ENCODE results near the gene KCNF1. TPM values are rescaled to one million over a fixed set of nuclear protein-coding genes. Genes with fewer than 3 reads are reported as not detected.
"Not testable (repeated sequence)": the region's sequence is repeated elsewhere in the genome, so short reads cannot be mapped to it uniquely, and the experiment has no call there.

The KCNF1 gene
- total and polyA plus RNA-seq, 7 experiments from 2014 or later: not detected

DNA sequence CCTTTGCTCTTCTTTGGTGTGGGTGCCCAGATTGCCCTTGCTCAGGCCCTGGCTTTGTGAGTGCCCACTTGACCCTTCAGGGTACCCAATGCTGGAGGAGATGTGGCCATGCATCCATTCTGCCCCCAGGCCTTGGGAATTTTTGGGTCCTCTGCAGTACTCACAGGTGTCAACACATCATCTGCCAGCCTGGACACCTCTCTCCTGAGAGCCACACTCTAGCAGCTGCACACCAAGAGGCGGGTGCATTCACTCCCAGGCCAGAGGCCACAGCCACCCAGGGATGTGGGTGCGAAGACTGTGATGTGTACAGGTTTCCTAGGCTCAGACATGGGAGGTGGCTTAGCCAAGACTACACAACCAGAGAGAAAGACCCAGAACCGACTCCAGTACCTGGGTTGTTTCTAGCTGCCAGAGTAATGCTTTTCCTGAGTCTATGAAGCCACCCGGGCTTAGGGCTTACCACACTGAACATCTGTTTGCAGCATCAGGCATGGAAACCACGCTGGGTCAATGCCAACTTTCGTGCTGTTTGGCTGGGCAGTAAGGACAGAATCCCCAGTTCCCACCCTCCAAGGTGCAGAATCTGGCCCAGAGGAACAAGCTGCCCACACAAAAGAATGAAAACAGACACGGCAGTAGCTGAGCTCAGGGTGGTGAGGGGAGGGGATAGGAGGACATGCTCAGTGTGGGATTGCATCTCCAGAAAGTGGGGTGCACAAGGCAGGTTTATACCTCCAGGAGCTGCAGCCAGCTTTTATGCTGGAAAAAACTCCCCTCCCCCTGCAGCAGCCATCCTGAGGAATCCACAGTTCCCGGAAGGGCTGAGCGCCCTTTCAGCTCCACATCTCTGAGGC lies 40.1 kb downstream of the KCNF1 start:
- intact Hi-C loops (cut with micrococcal nuclease): no loop called here
- no peaks in the 10 kb centered on the region for H3K9me3 ChIP-seq (ENCODE audit: control insufficient read depth in 2 of 3, low read length in 3 of 3)
- Mint-ChIP-seq H3K27me3 (peaks cover 11 to 46% (median 35%) of the 10 kb centered on the region in 5 donors), H3K9me3 (peaks cover 0 to 20% (median 7%) of the 10 kb centered on the region in 11 donors), H3K4me1 (peaks cover 0 to 14% (median 6%) of the 10 kb centered on the region in 7 donors), H3K27ac (no peak overlapping the region), H3K36me3 (peaks cover 0 to 7% (median 3%) of the 10 kb centered on the region in 5 donors), H3K4me3 (no peak overlapping the region)
- ATAC-seq (no peak), DNase-seq (no peak)
- no peaks in the 10 kb centered on the region for H3K27me3 ChIP-seq (ENCODE audit: control insufficient read depth in 2 of 2, insufficient read depth in 2 of 2, low read length in 2 of 2)
- peaks cover 0 to 4% of the 10 kb centered on the region in 2 donors for H3K4me1 ChIP-seq (ENCODE audit: control insufficient read depth in 2 of 2, insufficient read depth in 2 of 2, low read length in 2 of 2)
- H3K4me3 ChIP-seq (ENCODE audit: low read length): no peak overlapping the region
- H3K36me3 ChIP-seq (ENCODE audit: control insufficient read depth in 2 of 3, insufficient read depth in 3 of 3, low read length in 3 of 3): no peaks in the 10 kb centered on the region
- CTCF ChIA-PET: interaction anchor here (0.6 kb wide), 1 partner anchor 131 kb away, joined by 3 read pairs; no protein-coding TSS in a partner anchor
- no peak overlapping the region for H3K27ac ChIP-seq (ENCODE audit: low read depth, low read length)
- POLR2A ChIA-PET: no interaction called here

DNA sequence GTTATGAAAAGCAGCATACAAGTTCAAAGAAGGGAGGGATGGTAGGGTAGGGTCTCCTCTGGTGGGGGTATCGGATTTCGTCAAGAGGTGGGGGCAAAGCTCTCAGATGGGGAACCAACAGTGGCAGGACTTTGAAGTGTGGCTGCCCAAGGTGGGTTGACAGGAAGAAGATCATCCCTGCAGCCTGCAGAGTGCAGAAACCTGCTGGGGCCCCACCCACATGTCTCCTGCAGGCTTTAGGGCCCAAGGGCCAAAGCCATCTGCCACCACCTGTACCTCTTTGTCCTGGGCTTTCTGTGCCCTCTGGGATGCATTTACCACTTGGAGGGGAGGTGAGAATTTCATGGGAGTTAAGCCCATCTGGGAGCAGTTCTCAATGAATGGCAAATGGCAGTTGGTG lies 42.7 kb downstream of the KCNF1 start:
- H3K27me3 Mint-ChIP-seq: peaks cover 15 to 31% (median 18%) of the 10 kb centered on the region in 5 donors
- H3K4me1 Mint-ChIP-seq: peaks cover 0 to 14% (median 6%) of the 10 kb centered on the region in 7 donors
- POLR2A ChIA-PET: no interaction called here

DNA sequence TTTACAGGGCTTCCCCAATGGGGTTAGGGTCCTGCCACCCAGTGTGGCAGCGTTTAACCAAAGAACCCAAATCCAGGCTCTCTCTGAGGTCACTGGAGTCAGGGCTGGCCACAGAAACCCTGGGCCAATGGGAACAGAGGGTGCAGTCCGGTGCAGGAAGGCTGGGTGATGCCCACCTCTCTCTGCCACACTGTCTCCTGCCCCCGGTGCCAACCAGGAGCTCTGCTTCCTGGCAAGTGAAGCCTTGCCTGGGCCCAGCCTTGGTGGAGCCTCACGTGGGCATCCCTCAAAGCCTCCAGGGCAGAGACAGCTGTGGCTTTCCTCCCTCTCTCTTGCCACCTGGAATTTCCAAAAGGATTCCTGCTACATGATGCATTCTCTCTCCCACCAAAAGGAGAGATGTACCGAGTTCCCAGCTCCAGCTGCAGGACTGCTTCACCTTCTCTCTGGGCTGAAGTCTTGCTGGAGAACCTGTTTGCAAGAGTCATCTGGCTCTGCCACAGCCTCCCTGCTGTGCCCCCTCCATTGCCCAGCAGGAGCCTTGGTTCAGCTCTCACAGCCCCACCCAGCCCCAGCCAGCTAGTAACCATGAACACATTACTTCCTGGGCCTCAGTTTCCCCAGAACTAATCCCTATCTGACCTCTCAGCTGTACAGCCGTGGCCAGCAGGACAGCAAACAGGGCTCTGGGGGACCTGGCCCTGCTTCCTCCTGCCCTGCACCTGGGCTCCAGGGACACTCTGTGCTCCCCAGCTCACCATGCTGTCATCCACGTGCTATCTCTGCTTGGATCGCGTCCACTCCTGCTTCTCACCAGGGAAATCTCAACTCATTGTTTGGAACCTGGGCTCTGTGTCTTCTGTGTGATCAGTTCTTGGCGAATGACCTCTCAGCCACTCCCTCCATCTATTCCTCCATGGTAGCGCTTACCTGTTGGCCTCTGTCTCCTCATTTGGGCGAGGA lies 43.4 kb downstream of the KCNF1 start:
- Mint-ChIP-seq H3K27ac (peak overlapping the region in 1 of 9 donors; percentile 58), H3K36me3 (peaks cover 0 to 7% (median 3%) of the 10 kb centered on the region in 5 donors), H3K27me3 (peaks cover 7 to 25% (median 14%) of the 10 kb centered on the region in 5 donors), H3K4me3 (no peak overlapping the region), H3K9me3 (peaks cover 0 to 15% (median 7%) of the 10 kb centered on the region in 11 donors), H3K4me1 (peaks cover 0 to 14% (median 6%) of the 10 kb centered on the region in 7 donors)
- Histone ChIP-seq H3K27ac (ENCODE audit: low read depth, low read length) (no peak overlapping the region), H3K36me3 (ENCODE audit: control insufficient read depth in 2 of 3, insufficient read depth in 3 of 3, low read length in 3 of 3) (no peaks in the 10 kb centered on the region), H3K9me3 (ENCODE audit: control insufficient read depth in 2 of 3, low read length in 3 of 3) (no peaks in the 10 kb centered on the region), H3K4me3 (ENCODE audit: low read length) (no peak overlapping the region), H3K4me1 (ENCODE audit: control insufficient read depth in 2 of 2, insufficient read depth in 2 of 2, low read length in 2 of 2) (peaks cover 0 to 4% of the 10 kb centered on the region in 2 donors), H3K27me3 (ENCODE audit: control insufficient read depth in 2 of 2, insufficient read depth in 2 of 2, low read length in 2 of 2) (no peaks in the 10 kb centered on the region)
- ChIA-PET POLR2A (no interaction called here), CTCF (no interaction called here)
- intact Hi-C loops (cut with micrococcal nuclease): no loop called here
- no peak for ATAC-seq
- no peak for DNase-seq

More for the DNA sequence above, 42.7 kb downstream of the KCNF1 start:
- H3K36me3 ChIP-seq (ENCODE audit: control insufficient read depth in 2 of 3, insufficient read depth in 3 of 3, low read length in 3 of 3): no peaks in the 10 kb centered on the region
- no peaks in the 10 kb centered on the region for H3K27me3 ChIP-seq (ENCODE audit: control insufficient read depth in 2 of 2, insufficient read depth in 2 of 2, low read length in 2 of 2)
- peaks cover 0 to 4% of the 10 kb centered on the region in 2 donors for H3K4me1 ChIP-seq (ENCODE audit: control insufficient read depth in 2 of 2, insufficient read depth in 2 of 2, low read length in 2 of 2)
- H3K9me3 ChIP-seq (ENCODE audit: control insufficient read depth in 2 of 3, low read length in 3 of 3): no peaks in the 10 kb centered on the region
- H3K27ac ChIP-seq (ENCODE audit: low read depth, low read length): no peak overlapping the region
- H3K4me3 ChIP-seq (ENCODE audit: low read length): no peak overlapping the region
- peaks cover 0 to 7% (median 3%) of the 10 kb centered on the region in 5 donors for H3K36me3 Mint-ChIP-seq
- CTCF ChIA-PET: no interaction called here
- H3K4me3 Mint-ChIP-seq: no peak overlapping the region
- intact Hi-C loops (cut with micrococcal nuclease): no loop called here
- ATAC-seq: no peak
- DNase-seq: no peak
- H3K9me3 Mint-ChIP-seq: peaks cover 0 to 20% (median 7%) of the 10 kb centered on the region in 11 donors
- H3K27ac Mint-ChIP-seq: peak overlapping the region in 1 of 9 donors; percentile 29

DNA sequence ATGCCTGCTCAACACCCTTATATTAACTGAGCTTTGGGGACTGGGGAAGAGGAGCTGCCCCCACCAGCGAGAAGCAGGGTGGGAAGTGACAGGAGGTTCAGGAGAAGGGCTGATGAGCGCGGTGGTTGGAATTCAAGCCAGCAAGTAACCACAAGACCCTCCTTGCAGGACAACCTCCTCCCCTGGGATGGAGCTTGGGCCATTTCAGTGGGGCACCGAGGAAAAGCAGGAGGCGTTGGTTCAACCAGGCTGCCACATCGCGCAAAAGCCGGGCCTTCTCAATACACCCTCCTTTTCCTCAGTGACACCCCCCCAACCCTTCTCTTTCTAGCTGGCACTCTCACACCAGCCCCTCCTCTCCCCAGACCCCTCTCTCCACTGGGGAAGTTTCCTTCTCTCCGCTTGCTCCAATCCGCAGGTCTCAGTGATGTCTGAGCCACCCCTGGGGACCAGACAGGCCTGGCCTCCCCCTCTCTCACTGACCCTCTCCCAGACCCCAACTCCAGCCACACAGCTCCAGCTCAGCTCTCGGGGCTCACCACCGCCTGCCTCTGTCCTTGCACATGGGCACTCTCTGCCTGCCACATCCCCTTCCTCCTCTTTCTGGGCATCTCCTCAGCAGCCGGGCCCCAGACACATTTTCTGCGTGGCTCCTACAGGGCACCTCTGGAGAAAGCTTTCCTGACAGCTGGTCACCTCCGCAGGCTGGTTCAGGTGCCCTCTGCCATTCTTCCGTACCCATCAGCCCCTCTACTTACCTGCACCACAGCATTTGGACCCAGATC lies 44.5 kb downstream of the KCNF1 start:
- Histone ChIP-seq H3K4me3 (ENCODE audit: low read length) (no peak overlapping the region), H3K27me3 (ENCODE audit: control insufficient read depth in 2 of 2, insufficient read depth in 2 of 2, low read length in 2 of 2) (no peaks in the 10 kb centered on the region), H3K4me1 (ENCODE audit: control insufficient read depth in 2 of 2, insufficient read depth in 2 of 2, low read length in 2 of 2) (peaks cover 0 to 4% of the 10 kb centered on the region in 2 donors), H3K27ac (ENCODE audit: low read depth, low read length) (no peak overlapping the region), H3K9me3 (ENCODE audit: control insufficient read depth in 2 of 3, low read length in 3 of 3) (no peaks in the 10 kb centered on the region), H3K36me3 (ENCODE audit: control insufficient read depth in 2 of 3, insufficient read depth in 3 of 3, low read length in 3 of 3) (no peaks in the 10 kb centered on the region)
- peaks cover 0 to 19% (median 14%) of the 10 kb centered on the region in 5 donors for H3K27me3 Mint-ChIP-seq
- no peak overlapping the region for H3K27ac Mint-ChIP-seq
- H3K4me1 Mint-ChIP-seq: peaks cover 0 to 14% (median 6%) of the 10 kb centered on the region in 7 donors
- ChIA-PET CTCF (no interaction called here), POLR2A (no interaction called here)
- DNase-seq (no peak), ATAC-seq (no peak)
- H3K9me3 Mint-ChIP-seq: peaks cover 0 to 13% (median 7%) of the 10 kb centered on the region in 11 donors
- H3K4me3 Mint-ChIP-seq: no peak overlapping the region
- peaks cover 0 to 7% (median 3%) of the 10 kb centered on the region in 5 donors for H3K36me3 Mint-ChIP-seq
- intact Hi-C loops (cut with micrococcal nuclease): no loop called here

DNA sequence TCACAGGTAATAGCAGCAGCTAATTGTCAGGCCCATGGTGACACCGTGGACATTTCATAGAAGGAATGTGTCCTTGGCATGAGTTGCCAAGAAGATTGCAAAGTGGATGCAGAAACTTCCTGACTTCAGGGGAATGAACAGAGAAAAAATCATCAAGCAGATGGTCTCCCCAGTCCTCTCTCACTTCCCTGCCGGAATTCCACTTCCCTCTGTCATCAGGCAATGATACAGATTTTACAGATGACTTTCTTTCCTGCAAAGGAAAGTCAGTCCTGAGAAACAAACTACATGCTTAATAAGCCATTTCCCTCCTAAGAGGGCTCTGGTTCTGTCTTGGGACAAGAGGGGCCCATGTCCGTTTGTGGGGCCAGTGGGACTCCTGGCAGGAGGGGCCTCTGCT lies 45.7 kb downstream of the KCNF1 start:
- H3K27ac ChIP-seq (ENCODE audit: low read depth, low read length): no peak overlapping the region
- H3K36me3 ChIP-seq (ENCODE audit: control insufficient read depth in 2 of 3, insufficient read depth in 3 of 3, low read length in 3 of 3): no peaks in the 10 kb centered on the region
- no peaks in the 10 kb centered on the region for H3K27me3 ChIP-seq (ENCODE audit: control insufficient read depth in 2 of 2, insufficient read depth in 2 of 2, low read length in 2 of 2)
- H3K9me3 Mint-ChIP-seq: peaks cover 0 to 13% (median 7%) of the 10 kb centered on the region in 11 donors
- ATAC-seq (no peak), DNase-seq (no peak)
- intact Hi-C loops (cut with micrococcal nuclease): no loop called here
- no peak overlapping the region for H3K4me3 Mint-ChIP-seq
- no peaks in the 10 kb centered on the region for H3K9me3 ChIP-seq (ENCODE audit: control insufficient read depth in 2 of 3, low read length in 3 of 3)
- POLR2A ChIA-PET: no interaction called here
- H3K27me3 Mint-ChIP-seq: peaks cover 0 to 21% (median 14%) of the 10 kb centered on the region in 5 donors
- H3K36me3 Mint-ChIP-seq: peaks cover 0 to 7% (median 3%) of the 10 kb centered on the region in 5 donors
- CTCF ChIA-PET: no interaction called here
- no peak overlapping the region for H3K4me3 ChIP-seq (ENCODE audit: low read length)
- no peak overlapping the region for H3K27ac Mint-ChIP-seq
- H3K4me1 Mint-ChIP-seq: peaks cover 0 to 13% (median 6%) of the 10 kb centered on the region in 7 donors
- peaks cover 0 to 4% of the 10 kb centered on the region in 2 donors for H3K4me1 ChIP-seq (ENCODE audit: control insufficient read depth in 2 of 2, insufficient read depth in 2 of 2, low read length in 2 of 2)

DNA sequence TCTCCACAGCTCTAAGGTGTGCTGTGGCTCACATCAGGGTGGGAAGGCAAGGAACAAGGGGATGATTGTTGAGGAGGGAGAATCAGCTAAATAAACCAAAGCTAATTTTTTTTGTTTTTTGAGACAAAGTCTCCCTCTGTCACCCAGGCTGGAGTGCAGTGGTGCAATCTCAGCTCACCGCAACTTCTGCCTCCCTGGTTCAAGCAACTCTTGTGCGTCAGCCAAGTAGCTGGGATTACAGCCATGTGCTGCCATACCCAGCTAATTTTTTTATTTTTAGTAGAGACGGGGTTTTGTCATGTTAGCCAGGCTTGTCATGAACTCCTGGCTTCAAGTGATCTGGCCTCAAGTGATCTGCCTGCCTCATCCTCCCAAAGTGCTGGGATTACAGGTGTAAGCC lies 46.7 kb downstream of the KCNF1 start:
- H3K9me3 Mint-ChIP-seq; H3K4me3 ChIP-seq (ENCODE audit: low read length); H3K36me3 ChIP-seq (ENCODE audit: control insufficient read depth in 2 of 3, insufficient read depth in 3 of 3, low read length in 3 of 3); intact Hi-C loops (cut with micrococcal nuclease); H3K27ac ChIP-seq (ENCODE audit: low read depth, low read length); ATAC-seq; H3K4me1 ChIP-seq (ENCODE audit: control insufficient read depth in 2 of 2, insufficient read depth in 2 of 2, low read length in 2 of 2); H3K27ac Mint-ChIP-seq; H3K36me3 Mint-ChIP-seq; H3K27me3 ChIP-seq (ENCODE audit: control insufficient read depth in 2 of 2, insufficient read depth in 2 of 2, low read length in 2 of 2); H3K4me3 Mint-ChIP-seq; CTCF ChIA-PET; POLR2A ChIA-PET; DNase-seq; H3K4me1 Mint-ChIP-seq; H3K9me3 ChIP-seq (ENCODE audit: control insufficient read depth in 2 of 3, low read length in 3 of 3): not testable (repeated sequence)
- H3K27me3 Mint-ChIP-seq: peaks cover 8 to 31% (median 13%) of the 10 kb centered on the region in 5 donors

Measured in naive thymus-derived CD4-positive, alpha-beta T cell (primary cell).